NCI-H526 treated with DMSO at 0.1 percent for 48 hours (cell line): ENCODE results near the gene ZBTB7A.

ENCODE experiments used
- DNase-seq: peaks from one replicate; lab custom pipeline; 2025; lab: John Stamatoyannopoulos, UW

The ZBTB7A gene

DNA sequence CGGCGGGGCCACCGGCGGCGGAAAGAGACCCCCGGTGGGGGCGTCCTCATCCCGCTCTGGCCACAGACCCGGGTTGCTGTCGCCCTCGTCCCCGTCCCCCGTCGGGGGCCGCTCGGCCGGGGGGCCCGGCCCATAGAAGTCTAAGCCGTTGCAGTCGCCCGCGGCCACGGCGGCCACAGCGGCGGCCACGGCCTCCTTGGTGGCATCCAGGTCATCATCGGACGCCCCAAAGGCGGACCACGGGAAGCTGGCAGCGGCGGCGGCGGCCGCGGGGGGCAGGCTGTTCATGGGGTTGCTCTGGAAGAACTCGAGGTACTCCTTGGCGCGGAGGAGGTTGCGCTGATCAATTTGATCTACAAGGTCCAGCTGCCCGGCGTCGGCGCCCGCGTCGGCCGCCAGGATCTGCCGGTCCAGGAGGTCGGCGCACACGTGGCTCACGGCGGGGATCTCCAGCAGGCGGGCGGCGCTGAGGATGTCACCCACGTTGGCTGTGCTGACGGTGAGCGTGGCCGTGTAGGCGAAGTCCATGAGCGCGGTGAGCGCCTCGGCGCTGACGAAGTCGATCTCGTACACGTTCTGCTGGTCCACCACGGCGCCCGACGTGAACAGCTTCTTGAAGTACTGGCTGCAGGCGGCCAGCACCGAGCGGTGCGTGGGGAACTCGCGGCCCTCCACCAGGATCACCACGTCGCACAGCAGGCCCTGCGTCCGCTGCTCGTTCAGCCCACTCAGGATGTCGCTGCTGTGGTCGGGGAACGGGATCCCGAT is 12.1 kb downstream of the ZBTB7A start:
- no peak for DNase-seq

DNA sequence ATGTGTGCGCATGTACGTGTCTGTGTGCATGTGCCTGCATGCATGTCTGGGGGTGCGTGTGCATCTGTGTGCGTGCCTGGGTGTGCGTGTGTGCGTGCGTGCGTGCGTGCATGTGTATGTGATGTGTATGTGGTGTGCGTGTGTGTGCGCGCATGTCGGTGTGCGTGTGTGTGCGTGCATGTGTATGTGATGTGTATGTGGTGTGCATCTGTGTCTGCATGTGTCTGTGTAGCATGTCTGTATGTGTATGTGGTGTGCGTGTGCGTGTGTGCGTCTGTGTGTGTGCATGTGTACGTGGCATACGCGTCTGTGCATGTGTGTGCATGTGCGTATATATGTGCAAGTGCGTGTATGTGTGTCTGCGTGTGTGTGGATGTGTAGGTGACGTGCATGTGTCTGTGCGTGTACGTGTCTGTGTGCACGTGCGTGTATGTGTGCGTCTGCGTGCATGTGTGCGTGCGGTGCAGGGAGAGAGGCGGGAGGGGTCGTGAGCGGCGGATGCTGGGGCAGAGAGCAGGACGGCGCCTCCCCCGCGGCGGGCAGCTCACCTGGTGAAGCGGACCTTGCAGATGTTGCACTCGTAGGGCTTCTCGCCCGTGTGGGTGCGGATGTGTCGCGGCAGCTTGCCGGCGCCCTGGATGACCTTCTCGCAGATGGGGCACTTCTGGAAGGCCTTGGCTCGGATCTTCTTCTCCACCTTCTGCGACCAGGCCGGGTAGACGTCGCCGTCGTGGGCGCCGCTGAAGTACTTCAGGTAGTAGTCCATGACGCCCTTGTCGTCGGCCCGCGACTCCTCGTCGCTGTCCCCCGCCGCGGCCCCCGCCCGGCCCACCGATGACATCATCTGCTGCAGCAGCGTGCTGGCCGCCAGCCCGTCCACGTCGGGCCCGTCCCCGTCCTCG is 13.0 kb downstream of the ZBTB7A start:
- DNase-seq: no peak

DNA sequence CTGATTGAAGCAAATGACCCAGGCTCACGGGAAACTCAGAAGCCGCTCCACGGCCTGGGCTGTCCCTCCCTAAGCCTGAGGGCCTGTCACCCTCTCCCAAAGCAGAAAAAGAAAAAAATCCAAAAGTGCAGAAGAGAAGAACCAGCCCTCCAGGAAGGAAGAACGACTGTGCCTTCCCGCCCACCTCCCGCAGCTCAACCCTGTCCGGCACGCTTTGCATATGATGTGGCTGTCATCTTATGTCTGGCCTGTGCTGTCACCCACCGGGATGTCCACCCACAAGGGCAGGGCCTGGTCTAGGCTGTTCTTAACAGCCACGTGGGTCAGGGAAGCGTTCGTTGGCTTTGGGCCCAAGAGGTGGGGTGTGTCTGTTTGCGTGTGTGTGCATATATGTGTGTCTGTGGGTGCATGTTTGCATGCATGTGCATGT is 13.7 kb downstream of the ZBTB7A start:
- no peak for DNase-seq

DNA sequence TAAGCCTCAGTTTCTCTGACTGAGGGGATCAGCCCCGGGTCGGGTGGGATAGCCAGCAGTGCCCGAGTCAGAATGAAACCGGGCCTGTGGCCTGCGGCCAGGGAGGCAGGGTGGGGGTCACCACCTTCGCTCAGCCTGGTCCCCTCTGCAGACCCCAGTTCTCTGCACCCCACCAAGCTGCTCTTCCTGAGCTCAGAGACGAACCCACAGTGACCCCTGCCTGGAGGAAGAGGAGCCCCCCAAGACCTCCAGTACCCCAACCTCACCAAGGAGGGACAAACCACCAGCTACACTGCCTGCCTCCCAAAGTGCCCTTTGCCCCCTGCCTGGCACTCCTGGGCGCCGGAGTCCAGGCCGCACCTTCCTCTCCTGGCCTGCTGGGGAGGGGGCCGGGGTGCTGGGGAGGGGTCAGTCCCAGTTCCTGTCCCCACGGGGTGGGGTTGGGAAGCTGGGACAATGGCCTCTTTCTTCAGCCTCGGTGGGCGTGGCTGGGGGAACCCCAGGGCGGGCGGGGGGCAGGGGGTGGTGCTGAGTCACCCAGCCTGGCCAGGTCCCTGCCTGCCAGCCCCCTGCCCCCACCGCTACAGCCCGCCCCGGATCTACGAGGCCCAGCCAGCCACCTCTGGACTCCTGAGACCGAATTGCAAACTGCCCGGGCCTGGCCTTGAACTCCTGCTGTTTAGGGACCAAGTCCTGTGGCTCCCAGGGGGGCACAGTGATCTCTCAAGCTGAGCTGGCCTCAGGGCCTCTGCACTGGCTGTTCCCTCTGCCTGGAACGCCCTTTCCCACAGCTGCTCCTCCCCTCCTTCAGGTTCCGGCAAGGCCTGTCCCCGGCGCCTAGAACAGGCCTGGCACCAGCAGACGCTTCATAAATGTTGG is 14.3 kb downstream of the ZBTB7A start:
- DNase-seq: no peak

DNA sequence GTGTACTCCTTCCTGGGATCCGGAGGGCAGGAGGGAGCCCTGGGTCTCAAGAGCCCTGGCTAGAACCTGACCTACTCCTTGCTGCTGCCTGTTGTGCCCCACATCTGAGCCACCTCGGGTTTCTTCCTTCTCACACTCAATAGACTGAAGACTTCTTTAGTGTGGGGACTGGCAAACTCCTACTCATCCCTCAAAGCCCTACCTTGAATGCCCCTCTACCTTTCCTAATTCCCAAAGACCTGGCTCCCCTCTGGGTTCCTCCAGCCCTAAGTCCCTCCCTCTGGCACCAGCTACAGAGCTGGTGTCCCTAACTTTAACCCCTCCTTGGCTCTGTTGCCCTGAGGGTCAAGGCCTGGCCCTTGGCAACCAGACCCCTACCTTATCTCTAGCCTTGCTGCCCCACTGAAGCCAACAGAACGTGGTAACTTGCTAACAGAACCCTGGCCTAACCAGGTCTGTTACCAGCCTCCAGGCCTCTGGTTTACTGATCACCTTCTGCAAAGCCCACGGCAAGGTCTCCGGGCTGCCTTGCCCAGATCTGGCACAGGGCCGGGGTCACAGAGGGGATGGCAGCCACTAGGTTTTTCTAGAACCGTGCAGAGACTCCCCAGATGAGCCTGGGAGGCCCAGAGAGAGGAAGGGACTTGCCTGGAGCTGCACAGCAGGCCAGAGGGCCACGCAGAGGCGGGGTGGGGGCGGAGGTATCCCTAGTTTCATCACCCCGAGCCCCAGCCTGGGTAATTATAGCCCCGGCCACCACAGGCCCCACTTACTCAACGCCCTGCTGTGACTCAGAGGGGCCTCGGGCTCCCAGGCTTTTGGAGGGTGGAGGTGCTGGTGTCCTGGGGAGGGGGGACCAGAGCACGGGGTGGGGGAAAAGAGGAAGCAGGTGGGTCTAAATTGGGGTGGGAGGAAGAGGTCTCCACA is 15.3 kb downstream of the ZBTB7A start:
- no peak for DNase-seq

DNA sequence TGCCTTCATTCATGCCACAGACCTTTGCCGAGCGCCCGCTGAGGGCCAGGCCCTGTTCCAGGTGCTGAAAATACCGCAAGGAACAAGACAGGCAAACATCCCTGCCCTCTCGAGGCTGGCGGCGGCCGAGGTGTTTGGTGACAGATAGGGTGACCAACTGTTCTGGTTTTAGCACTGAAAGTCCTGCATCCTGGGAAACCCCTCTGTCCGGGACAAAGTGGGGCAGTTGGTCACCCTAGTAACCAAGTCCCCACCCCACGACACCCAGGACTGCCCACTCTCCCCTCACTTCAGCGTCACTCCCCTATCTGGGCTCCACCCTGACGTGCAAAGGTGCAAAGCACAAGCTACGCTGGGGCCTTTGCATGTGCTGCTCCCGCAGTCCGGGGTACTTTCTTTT is 17.3 kb downstream of the ZBTB7A start:
- no peak for DNase-seq

DNA sequence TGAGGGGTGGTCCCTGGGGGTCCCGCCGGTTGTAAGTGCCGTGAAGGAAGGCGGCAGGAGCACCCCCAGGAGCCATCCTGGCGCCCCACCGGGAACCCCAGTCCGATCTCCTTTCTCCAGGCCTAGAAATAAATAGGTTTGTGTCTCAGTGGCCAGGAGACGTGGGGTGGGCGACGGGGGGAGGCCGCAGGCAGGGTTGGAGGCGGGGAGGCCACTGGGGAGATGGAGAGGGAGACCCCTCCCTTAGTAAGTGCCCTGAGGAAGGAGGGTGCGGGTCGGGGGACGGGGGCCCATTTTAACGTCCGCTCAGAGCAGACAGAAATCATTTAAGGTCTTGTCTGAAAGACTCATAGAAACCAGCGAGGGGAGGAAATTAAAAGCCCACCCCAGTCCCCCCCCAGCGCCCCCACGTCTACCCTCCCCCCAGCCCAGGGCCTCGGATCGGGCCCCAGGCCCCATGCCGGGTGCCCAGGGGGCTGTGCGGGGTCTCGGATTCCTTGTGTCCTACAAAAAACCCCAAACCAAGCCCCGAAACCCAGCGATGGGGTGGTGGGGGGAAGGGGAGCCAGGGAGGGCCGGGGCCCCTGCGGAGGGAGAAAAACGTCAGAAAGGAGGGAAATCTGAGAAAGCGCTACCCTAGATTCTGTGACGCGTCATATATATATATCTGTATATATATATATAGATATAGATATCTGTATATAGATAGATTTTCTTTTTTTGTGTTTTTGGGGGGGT is 19.6 kb downstream of the ZBTB7A start:
- no peak for DNase-seq

DNA sequence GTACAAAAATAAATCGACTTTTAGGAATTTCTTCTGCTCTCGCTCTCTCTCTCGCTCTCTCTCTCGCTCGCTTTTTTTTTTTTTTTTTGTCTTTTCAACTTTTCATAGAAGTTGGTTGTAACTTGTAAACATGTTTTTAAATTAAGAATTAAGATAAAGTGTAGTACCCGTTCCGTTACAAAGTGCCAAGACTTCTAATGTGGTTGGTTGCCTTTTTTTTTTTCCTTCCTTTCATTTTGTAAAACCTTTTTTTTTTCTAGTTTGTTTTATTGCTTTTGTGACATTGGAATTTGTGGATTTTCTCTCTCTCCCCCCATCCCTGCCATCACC is 20.4 kb downstream of the ZBTB7A start:
- no peak for DNase-seq

DNA sequence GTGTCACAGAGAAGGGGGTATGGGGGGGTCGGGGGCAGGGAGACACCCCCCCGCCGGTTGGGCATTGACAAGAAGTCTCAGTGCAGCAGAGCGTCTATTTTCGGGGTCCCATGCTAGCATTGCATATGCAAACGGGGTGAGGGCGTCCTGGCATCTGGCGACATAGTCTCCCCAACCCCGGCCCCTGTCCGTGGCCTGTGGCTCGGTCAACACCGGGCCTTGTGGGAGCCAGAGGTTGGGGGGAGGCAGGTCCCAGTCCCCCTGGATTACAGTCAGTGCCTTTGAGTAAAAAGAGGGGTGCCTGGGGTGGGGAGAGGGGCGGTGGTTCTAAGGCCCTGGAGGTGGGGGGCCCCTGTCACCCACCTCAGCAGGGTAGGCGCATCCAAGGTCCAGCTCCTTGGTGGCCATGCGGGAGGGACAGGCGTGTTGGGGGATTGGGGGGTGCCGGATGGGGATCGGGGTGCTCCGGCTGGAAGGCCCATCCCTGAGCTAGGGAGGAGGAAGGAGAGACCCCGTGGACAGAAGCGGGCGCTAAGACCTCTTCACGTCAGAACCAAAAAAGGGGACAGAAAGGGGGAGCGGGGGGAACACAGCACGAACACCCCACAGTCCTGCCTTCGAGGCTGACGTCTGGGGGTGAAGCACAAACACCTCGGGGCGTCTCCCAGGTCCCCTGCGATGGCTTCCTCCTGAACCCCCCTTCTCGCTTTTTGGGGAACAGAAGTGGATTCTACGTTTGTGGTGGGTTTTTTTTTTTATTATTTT is 20.9 kb downstream of the ZBTB7A start:
- no peak for DNase-seq

DNA sequence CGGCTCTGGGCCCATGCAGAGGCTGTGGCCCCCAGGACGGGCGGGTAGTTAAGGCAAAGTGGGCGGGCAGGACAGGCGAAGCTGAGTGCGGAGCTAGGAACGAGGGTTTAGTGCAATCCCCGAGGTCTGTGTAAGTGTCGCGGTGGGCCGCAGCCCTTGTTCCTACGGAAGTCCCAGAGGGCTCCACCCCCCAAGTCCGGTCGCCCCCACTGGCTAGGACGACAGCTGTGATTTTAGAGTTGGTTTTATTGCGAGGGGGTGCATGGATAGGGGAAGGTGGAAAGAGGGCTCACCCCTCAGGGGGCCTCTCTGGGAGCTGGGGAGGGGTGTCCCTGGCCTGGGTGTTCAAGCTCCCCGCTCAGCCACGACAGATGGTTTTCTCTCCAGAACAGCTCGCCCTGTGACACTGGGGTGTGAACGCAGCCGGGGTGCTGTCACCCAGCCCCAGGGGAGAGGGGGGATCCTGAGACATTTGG is 21.7 kb downstream of the ZBTB7A start:
- DNase-seq: no peak

DNA sequence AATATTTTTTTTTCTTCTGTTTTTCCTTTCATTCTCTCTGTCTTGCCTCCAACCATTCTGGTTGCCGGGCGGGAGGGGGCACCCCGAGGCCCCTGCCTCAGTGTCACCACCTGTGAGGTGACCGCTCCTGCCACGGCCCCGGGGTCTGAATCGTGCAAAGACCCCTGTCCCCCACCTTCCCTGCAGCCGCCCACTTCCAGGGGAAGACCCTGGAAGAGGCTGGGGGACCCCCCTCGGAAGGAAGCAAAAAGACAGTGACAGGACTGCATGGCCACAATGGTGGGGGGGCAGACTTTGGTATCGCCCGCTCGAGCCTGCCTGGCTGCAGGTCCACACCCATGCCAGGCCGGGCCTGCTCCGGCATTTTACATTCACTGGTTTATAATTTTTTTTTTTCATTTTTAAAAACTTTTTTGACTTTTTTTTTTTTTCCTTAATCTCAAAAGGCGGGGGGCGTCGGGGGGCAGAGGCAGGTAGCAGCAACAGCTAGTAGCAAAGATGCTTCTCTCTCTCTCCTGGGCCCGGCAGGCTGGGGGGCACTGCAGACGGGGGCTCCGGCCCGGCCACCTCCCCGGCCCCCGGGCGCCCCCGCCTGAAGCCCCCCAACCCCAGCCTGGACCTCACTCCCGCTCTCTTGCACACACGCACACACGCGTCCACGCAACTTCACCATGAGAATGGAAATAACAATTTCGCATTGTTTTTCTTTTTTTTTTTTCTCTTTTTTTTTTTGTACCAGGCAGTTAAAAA is 22.6 kb downstream of the ZBTB7A start:
- DNase-seq: no peak

DNA sequence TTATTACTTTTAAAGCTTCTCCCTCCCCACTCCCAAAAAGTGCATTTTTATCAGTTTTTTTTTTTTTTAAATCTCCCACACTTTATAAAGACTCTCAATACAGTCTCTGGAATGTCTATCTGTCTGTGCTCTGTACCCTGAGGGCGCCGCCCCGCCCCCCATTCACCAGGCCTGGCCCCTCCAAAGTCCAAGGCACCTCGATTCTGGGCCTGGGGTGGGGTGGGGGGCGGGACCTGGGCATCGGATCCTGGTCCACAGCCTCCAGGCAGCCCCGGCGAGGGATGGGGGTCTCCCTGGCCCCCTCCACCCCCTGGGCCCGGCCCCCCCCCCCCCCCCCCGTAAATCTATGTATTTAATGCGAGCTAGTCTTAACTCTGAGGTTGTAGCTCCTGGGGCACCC is 23.3 kb downstream of the ZBTB7A start:
- no peak for DNase-seq

DNA sequence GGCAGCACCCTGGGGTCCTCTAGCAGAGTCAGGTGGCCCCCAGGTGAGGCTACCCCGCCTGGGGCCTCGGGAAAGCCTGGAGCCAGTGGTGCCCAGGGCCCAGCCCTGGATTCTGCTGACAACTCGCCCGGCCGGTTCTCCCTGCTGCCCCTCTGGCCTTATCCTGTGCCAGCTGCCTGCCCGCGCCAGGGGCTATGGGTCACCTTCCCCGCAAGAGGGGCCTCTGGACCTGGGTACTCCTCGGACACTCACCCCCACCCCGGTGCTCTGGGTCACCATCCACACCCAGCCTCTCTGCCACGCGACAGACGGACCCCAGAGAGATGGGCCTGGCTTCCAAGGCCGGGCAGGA is 24.0 kb downstream of the ZBTB7A start:
- no peak for DNase-seq

DNA sequence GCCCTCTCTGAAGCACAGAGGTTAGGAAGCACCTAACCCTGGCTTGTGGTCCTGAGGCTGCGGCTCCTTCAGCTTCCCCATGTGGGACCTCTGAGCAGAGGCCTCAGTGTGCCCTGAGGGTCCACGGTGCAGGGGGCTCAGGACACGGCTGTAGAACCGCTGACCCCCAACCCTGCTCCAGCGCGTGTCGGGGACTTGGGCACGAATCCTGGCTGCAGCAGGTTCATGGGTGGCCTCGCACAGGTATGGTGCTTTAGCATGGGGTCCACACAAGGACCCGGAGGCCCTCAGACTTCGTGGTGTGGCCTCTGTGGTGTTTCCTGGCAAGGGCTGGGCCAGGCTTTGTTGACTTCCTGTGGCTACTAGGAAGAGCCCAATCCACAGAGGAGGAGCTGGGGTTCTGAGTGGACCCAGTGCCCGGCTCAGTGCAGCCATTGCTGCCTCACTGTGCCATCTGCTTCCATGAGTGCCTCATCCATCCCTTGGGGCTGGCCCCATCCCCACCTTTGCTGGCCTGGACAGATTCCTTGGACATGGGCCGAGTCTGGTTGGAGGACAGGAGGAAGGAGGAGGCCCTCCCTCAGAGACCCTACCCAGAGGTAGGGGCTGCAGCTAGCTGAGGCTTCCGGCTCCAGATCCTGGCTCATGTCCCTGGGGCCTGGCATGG is 24.5 kb downstream of the ZBTB7A start:
- DNase-seq: no peak

DNA sequence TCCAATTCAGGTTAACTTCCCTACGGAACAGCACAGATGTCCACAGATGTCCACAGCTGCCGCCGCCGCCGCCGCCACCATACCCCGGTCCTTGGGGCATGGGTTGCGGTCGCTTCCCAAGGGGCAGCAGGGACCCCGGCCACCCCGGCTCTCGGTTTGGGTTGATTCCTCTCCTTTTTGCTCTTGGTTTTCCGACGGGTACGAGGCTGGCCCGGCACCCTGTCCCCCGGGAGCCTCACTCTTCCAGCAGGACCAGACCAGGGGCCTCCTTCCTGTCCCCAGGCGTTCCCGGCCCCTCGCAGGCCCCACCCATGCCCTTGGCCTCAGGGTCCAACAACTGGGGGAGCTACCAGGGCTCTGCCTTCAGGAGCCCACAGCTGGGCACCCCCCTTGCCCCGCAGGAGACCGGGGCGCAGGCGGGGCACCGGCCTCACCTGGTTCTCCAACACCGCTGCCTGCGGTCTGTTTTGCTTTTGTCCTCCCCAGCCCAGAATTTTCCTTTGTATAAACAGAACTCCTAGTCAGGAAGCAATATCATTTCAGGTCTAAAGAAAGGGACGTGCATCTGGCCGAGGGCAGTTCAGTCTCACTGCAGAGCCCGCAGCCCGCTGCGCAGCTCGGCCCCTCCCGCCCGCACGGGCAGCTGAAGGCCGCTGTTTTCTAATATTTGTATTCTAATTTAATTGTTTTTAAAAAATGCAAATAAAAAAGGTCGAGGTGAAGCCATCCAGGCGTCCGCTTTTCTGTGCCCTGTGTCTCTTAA is 27.9 kb downstream of the ZBTB7A start:
- no peak for DNase-seq

DNA sequence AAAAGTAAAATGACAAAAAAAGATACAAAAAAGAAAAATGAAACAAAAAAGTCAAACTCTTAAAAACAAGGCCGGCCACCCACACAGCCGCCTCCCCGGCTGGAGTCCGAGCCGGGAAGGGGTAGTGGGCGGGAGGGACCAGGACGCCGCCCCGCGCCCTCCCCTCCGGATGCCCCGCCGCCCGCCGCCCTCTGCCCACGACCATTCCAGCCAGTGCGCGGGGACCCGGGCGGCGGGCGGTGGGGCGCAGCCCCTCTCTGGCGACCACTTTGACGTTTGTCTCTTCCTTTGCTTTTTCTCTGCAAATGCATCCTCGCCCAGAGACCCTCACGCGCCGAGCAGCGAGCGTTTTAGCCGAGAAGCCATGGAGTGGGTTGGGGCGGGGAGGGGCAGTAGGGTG is 28.6 kb downstream of the ZBTB7A start:
- no peak for DNase-seq

DNA sequence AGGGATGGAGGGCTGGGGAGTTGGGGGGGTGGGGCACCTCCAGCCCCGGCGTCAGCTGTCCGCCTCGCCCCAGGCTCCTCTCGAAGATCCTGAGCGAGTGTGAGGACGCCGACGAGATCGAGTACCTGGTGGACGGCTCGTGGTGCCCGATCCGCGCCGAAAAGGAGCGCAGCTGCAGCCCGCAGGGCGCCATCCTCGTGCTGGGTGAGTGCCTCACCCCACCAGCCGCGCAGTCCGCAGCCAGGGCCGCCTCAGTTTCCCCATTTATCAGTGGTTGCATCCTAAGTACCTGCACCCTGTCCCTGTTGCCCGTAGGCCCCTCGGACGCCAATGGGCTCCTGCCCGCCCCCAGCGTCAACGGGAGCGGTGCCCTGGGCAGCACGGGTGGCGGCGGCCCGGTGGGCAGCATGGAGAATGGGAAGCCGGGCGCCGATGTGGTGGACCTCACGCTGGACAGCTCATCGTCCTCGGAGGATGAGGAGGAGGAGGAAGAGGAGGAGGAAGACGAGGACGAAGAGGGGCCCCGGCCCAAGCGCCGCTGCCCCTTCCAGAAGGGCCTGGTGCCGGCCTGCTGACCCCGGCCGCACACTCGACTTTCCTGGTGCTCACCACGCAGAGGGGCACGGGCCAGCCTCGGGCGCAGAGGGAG is 29.3 kb downstream of the ZBTB7A start:
- no peak for DNase-seq
